Measurements from ENCODE around the gene ADAMTS20.

ADAMTS20 gene

GRCh38 chr12:43306066-43306465 lies 245.9 kb downstream of the ADAMTS20 start:
- Histone ChIP-seq H3K36me3 (ENCODE audit: low read depth) (no peaks in the 10 kb centered on the region), H3K27ac (ENCODE audit: poor library complexity, severe bottlenecking) (peak overlapping the region; percentile 82), H3K4me1 (ENCODE audit: insufficient read depth, poor library complexity, severe bottlenecking) (peaks cover 25% of the 10 kb centered on the region), H3K9me3 (ENCODE audit: severe bottlenecking) (peaks cover 1% of the 10 kb centered on the region), H3K4me3 (ENCODE audit: severe bottlenecking) (no peak overlapping the region), H3K27me3 (ENCODE audit: insufficient read depth, poor library complexity, severe bottlenecking) (no peaks in the 10 kb centered on the region)
- no peak for TF ChIP-seq CTCF (IDR thresholded peaks at IDR 0.05; ENCODE audit: poor library complexity, severe bottlenecking)
- peak; percentile 94 for ATAC-seq (ENCODE audit: low read depth)
- DNase-seq (ENCODE audit: low spot score) = peak; percentile 87

- DNase-seq (ENCODE audit: low spot score) (no peak), ATAC-seq (ENCODE audit: low read depth) (no peak)
- no peak for TF ChIP-seq CTCF (IDR thresholded peaks at IDR 0.05; ENCODE audit: poor library complexity, severe bottlenecking)
- no peak overlapping the region for H3K4me3 ChIP-seq (ENCODE audit: severe bottlenecking)
- no peaks in the 10 kb centered on the region for H3K27me3 ChIP-seq (ENCODE audit: insufficient read depth, poor library complexity, severe bottlenecking)
- peak overlapping the region; percentile 82 for H3K27ac ChIP-seq (ENCODE audit: poor library complexity, severe bottlenecking)
- peaks cover 2% of the 10 kb centered on the region for H3K9me3 ChIP-seq (ENCODE audit: severe bottlenecking)
- H3K4me1 ChIP-seq (ENCODE audit: insufficient read depth, poor library complexity, severe bottlenecking) = peaks cover 25% of the 10 kb centered on the region
- no peaks in the 10 kb centered on the region for H3K36me3 ChIP-seq (ENCODE audit: low read depth)
These were observed 246.9 kb downstream of the ADAMTS20 start for GRCh38 chr12:43305065-43305464.
